Brain microvascular endothelial cell (primary cell): ENCODE measurements around the gene ERC1.

ENCODE experiments used
- DNase-seq: peaks from one replicate; pipeline ENCODE4 v3.0.0-alpha.2; 2020
- H3K27ac ChIP-seq: fragments of 250-450 bp; sonication (Bioruptor Pico); 2 replicates; pipeline ENCODE4 v1.5.1; 2020; ENCODE audit warnings: mild to moderate bottlenecking, moderate library complexity
- H3K27me3 ChIP-seq: fragments of 250-450 bp; sonication (Bioruptor Pico); replicated peaks from 2 replicates; pipeline ENCODE4 v1.5.1; 2020; ENCODE audit warnings: mild to moderate bottlenecking
- H3K36me3 ChIP-seq: fragments of 250-450 bp; sonication (Bioruptor Pico); replicated peaks from 2 replicates; pipeline ENCODE4 v1.5.1; 2020; ENCODE audit warnings: mild to moderate bottlenecking
- H3K4me3 ChIP-seq: 2 replicates; pipeline ENCODE4 v1.5.1; 2011; ENCODE audit warnings: low read depth, mild to moderate bottlenecking, control low read depth, low read length, moderate library complexity
- CTCF ChIP-seq: IDR thresholded peaks from 2 replicates; pipeline ENCODE4 v1.5.1; 2011; ENCODE audit warnings: low read depth, mild to moderate bottlenecking, moderate library complexity, low read length, control low read depth, inconsistent platforms; ENCODE audit errors: missing control alignments
- in situ Hi-C: cut with HindIII; loops from 2 replicates; pipeline ENCODE4 v1.10.0; 2017; ENCODE audit warnings: low sequenced_read_pairs, low pct_ligation_motif_present

ERC1 gene

GRCh38 chr12:1020389-1020788 lies 29.4 kb downstream of the ERC1 start:
- no peak for TF ChIP-seq CTCF
- in situ Hi-C loops: no loop called here
- H3K27me3 ChIP-seq: no peaks in the 10 kb centered on the region
- no peak overlapping the region for H3K4me3 ChIP-seq
- H3K36me3 ChIP-seq: peaks cover 3% of the 10 kb centered on the region
- no peak overlapping the region for H3K27ac ChIP-seq
- DNase-seq: no peak

GRCh38 chr12:1022032-1022970 lies 31.3 kb downstream of the ERC1 start:
- Histone ChIP-seq H3K4me3 (no peak overlapping the region), H3K36me3 (peaks cover 3% of the 10 kb centered on the region), H3K27me3 (no peaks in the 10 kb centered on the region), H3K27ac (no peak overlapping the region)
- DNase-seq: no peak
- in situ Hi-C loops: no loop called here
- TF ChIP-seq CTCF: no peak

GRCh38 chr12:1030779-1031178 lies 39.8 kb downstream of the ERC1 start:
- Histone ChIP-seq H3K4me3 (no peak overlapping the region), H3K27me3 (no peaks in the 10 kb centered on the region), H3K36me3 (no peaks in the 10 kb centered on the region), H3K27ac (no peak overlapping the region)
- in situ Hi-C loops: no loop called here
- no peak for TF ChIP-seq CTCF
- DNase-seq: no peak

GRCh38 chr12:1034243-1034642 lies 43.2 kb downstream of the ERC1 start:
- no peak overlapping the region for H3K27ac ChIP-seq
- H3K4me3 ChIP-seq: no peak overlapping the region
- TF ChIP-seq CTCF: no peak
- no peaks in the 10 kb centered on the region for H3K36me3 ChIP-seq
- no peak for DNase-seq
- H3K27me3 ChIP-seq: no peaks in the 10 kb centered on the region
- in situ Hi-C loops: no loop called here

GRCh38 chr12:1034751-1035457 lies 43.9 kb downstream of the ERC1 start:
- Histone ChIP-seq H3K27ac (no peak overlapping the region), H3K27me3 (no peaks in the 10 kb centered on the region), H3K36me3 (no peaks in the 10 kb centered on the region), H3K4me3 (no peak overlapping the region)
- no peak for TF ChIP-seq CTCF
- no peak for DNase-seq
- in situ Hi-C loops: no loop called here
